T-helper 1 cell treated with Interleukin-12 subunit alpha and Interleukin-12 subunit beta and Interleukin-4 antibody, amounts not matched to agents 30 μg/mL and 1 μg/mL, for 36 hours (primary cell): Measurements from ENCODE around the gene ARMC8.
A peak's percentile ranks its signal among the peaks of the same experiment; 100 is the strongest.

Source experiments
- H3K27ac Mint-ChIP-seq: one replicate; pipeline ENCODE4 v1.8.0; 2021; ENCODE audit warnings: mild to moderate bottlenecking, mixed read lengths
- H3K27me3 Mint-ChIP-seq: one replicate; pipeline ENCODE4 v1.8.0; 2021; ENCODE audit warnings: low read depth, mixed read lengths
- H3K36me3 Mint-ChIP-seq: one replicate; pipeline ENCODE4 v1.8.0; 2021; ENCODE audit warnings: low read depth, mixed read lengths
- H3K4me1 Mint-ChIP-seq: one replicate; pipeline ENCODE4 v1.8.0; 2021; ENCODE audit warnings: low read depth, mixed read lengths
- H3K4me3 Mint-ChIP-seq: one replicate; pipeline ENCODE4 v1.8.0; 2021; ENCODE audit warnings: mild to moderate bottlenecking, moderate library complexity, mixed read lengths
- H3K9me3 Mint-ChIP-seq: one replicate; pipeline ENCODE4 v1.8.0; 2021; ENCODE audit warnings: mixed read lengths

Gene ARMC8

GRCh38 chr3:138245026-138245425 lies 57.9 kb downstream of the ARMC8 start:
- peaks cover 37% of the 10 kb centered on the region for H3K36me3 Mint-ChIP-seq
- no peaks in the 10 kb centered on the region for H3K27me3 Mint-ChIP-seq
- no peak overlapping the region for H3K27ac Mint-ChIP-seq

DNA sequence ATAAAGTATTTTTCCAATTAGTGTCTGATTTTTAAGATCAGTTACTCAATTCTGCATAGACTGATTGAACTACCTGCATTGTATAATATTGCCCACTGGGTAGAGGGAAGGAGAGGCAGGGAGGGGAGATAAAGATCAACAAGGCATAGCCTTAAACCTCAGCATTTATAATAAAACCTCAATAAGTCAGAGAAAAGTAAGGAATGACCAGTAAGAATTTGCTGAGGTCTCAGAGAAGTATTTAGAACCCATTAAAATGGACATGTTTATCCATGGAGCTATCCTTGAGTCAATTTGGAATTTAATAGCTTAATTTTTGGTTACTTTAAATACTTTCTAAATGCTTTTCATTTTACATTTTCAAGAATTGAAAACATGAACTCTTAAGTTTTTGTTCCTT lies 62.5 kb downstream of the ARMC8 start:
- Mint-ChIP-seq H3K36me3 (peaks cover 26% of the 10 kb centered on the region), H3K4me3 (no peak overlapping the region), H3K4me1 (no peaks in the 10 kb centered on the region), H3K27me3 (no peaks in the 10 kb centered on the region), H3K9me3 (no peaks in the 10 kb centered on the region), H3K27ac (no peak overlapping the region)

More at GRCh38 chr3:138245026-138245425, 57.9 kb downstream of the ARMC8 start:
- Mint-ChIP-seq H3K9me3 (no peaks in the 10 kb centered on the region), H3K4me3 (no peak overlapping the region), H3K4me1 (no peaks in the 10 kb centered on the region)

GRCh38 chr3:138253609-138254008 lies 66.5 kb downstream of the ARMC8 start:
- no peaks in the 10 kb centered on the region for H3K9me3 Mint-ChIP-seq

GRCh38 chr3:138254216-138254615 lies 67.1 kb downstream of the ARMC8 start:
- H3K27me3 Mint-ChIP-seq, result no peaks in the 10 kb centered on the region
- no peak overlapping the region for H3K4me3 Mint-ChIP-seq
- H3K36me3 Mint-ChIP-seq, result peaks cover 8% of the 10 kb centered on the region
- no peak overlapping the region for H3K27ac Mint-ChIP-seq
- H3K4me1 Mint-ChIP-seq, result peaks cover 7% of the 10 kb centered on the region
- no peaks in the 10 kb centered on the region for H3K9me3 Mint-ChIP-seq

More at GRCh38 chr3:138253609-138254008, 66.5 kb downstream of the ARMC8 start:
- no peak overlapping the region for H3K4me3 Mint-ChIP-seq
- no peak overlapping the region for H3K27ac Mint-ChIP-seq
- H3K27me3 Mint-ChIP-seq, result no peaks in the 10 kb centered on the region
- peaks cover 6% of the 10 kb centered on the region for H3K36me3 Mint-ChIP-seq
- peaks cover 7% of the 10 kb centered on the region for H3K4me1 Mint-ChIP-seq

DNA sequence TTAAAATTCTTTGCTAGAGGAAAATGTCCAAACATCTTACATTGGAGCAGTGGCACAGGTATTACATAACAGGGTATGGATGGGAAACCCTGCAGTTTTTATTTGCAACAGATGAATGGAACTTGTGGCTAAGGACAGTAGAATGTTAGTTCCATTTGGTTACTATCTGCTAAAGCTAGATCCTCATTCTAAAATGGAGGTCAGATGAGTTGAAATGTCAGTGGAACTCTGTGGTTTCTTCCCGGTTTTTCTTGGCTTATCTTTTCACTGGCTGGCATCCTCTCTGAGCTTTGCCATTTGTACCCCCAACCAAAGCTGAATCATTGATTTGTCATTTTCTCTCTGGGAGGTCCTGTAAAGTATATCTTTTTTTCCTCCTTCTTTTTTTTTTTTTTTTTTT lies 68.9 kb downstream of the ARMC8 start:
- no peaks in the 10 kb centered on the region for H3K9me3 Mint-ChIP-seq

DNA sequence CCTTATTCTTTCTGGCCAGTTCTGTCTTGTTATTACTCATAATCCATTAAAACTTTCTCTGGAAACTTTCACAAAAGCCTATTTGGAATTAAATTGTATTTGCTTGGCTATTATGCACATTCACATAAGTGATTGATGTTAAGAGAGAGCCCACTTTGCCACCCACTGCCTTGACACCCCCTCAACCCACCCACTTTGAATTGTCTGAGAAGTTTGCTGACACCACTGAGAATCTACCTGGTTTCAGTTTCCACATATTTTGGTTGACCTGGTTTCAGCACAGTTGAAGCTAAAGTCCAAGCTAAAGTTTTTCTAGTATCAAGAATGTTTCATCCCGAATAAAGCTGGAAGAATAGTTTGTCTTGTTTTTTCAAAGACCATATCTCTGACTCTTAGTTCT lies 70.9 kb downstream of the ARMC8 start:
- H3K4me1 Mint-ChIP-seq, result peaks cover 7% of the 10 kb centered on the region
- H3K27ac Mint-ChIP-seq, result no peak overlapping the region
- H3K9me3 Mint-ChIP-seq, result no peaks in the 10 kb centered on the region
- H3K27me3 Mint-ChIP-seq, result no peaks in the 10 kb centered on the region
- H3K4me3 Mint-ChIP-seq, result no peak overlapping the region
- H3K36me3 Mint-ChIP-seq, result peaks cover 14% of the 10 kb centered on the region

More for the DNA sequence above, 68.9 kb downstream of the ARMC8 start:
- no peak overlapping the region for H3K27ac Mint-ChIP-seq
- H3K4me1 Mint-ChIP-seq, result peaks cover 7% of the 10 kb centered on the region
- H3K36me3 Mint-ChIP-seq, result peaks cover 14% of the 10 kb centered on the region
- H3K4me3 Mint-ChIP-seq, result no peak overlapping the region
- H3K27me3 Mint-ChIP-seq, result no peaks in the 10 kb centered on the region

- H3K9me3 Mint-ChIP-seq, result no peaks in the 10 kb centered on the region
- peaks cover 15% of the 10 kb centered on the region for H3K36me3 Mint-ChIP-seq
- H3K4me3 Mint-ChIP-seq, result no peak overlapping the region
- H3K27ac Mint-ChIP-seq, result no peak overlapping the region
- H3K4me1 Mint-ChIP-seq, result peaks cover 7% of the 10 kb centered on the region
- H3K27me3 Mint-ChIP-seq, result no peaks in the 10 kb centered on the region
These were observed 72.0 kb downstream of the ARMC8 start for GRCh38 chr3:138259126-138259525.

- Mint-ChIP-seq H3K4me3 (no peak overlapping the region), H3K27me3 (no peaks in the 10 kb centered on the region), H3K36me3 (peaks cover 19% of the 10 kb centered on the region), H3K27ac (no peak overlapping the region), H3K9me3 (no peaks in the 10 kb centered on the region), H3K4me1 (peaks cover 7% of the 10 kb centered on the region)
These were observed 73.5 kb downstream of the ARMC8 start for GRCh38 chr3:138260611-138261010.

- Mint-ChIP-seq H3K27me3 (no peaks in the 10 kb centered on the region), H3K9me3 (no peaks in the 10 kb centered on the region), H3K36me3 (peaks cover 18% of the 10 kb centered on the region), H3K27ac (no peak overlapping the region), H3K4me3 (no peak overlapping the region), H3K4me1 (no peaks in the 10 kb centered on the region)
These were observed 76.0 kb downstream of the ARMC8 start for GRCh38 chr3:138263104-138263503.

GRCh38 chr3:138265745-138266144 lies 78.6 kb downstream of the ARMC8 start:
- Mint-ChIP-seq H3K36me3 (peaks cover 10% of the 10 kb centered on the region), H3K4me3 (no peak overlapping the region), H3K27ac (no peak overlapping the region), H3K4me1 (no peaks in the 10 kb centered on the region), H3K9me3 (no peaks in the 10 kb centered on the region), H3K27me3 (no peaks in the 10 kb centered on the region)

- no peaks in the 10 kb centered on the region for H3K27me3 Mint-ChIP-seq
- no peak overlapping the region for H3K4me3 Mint-ChIP-seq
- no peaks in the 10 kb centered on the region for H3K9me3 Mint-ChIP-seq
- no peak overlapping the region for H3K27ac Mint-ChIP-seq
- peaks cover 14% of the 10 kb centered on the region for H3K36me3 Mint-ChIP-seq
- H3K4me1 Mint-ChIP-seq, result peaks cover 6% of the 10 kb centered on the region
These were observed 80.0 kb downstream of the ARMC8 start for GRCh38 chr3:138267083-138267482.

- Mint-ChIP-seq H3K9me3 (no peaks in the 10 kb centered on the region), H3K4me1 (peaks cover 6% of the 10 kb centered on the region), H3K36me3 (peaks cover 32% of the 10 kb centered on the region), H3K4me3 (no peak overlapping the region), H3K27me3 (no peaks in the 10 kb centered on the region), H3K27ac (no peak overlapping the region)
These were observed 83.1 kb downstream of the ARMC8 start for GRCh38 chr3:138270245-138270644.

DNA sequence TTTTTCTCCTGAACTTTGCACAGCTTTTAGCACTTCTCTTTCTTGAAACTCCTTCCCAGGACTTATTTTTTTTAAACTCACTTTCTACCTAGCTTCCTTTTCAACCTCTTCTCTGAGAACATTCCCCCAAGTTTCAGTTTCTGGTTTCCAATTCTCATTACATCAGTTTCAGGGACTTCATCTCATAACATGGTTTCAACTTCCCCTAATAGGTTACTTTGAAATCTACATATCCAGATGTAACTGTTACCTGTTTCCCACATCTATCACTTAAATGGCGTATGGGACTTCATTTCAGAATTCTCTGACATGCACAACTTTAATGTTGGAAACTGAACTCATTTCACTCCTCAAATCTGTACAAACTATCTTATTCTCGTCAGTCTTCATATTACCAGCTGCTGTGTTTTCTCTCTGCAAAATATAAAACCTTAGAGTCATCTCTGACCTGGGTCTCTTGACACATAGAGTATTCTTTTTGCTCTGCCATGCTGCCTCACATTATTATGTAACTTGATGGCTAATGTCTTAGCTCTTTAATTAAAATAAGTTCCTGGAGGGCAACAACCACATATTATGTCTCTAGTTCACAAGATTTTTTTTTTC lies 84.2 kb downstream of the ARMC8 start:
- no peaks in the 10 kb centered on the region for H3K9me3 Mint-ChIP-seq
- H3K27ac Mint-ChIP-seq, result peak overlapping the region; percentile 27
- H3K4me3 Mint-ChIP-seq, result no peak overlapping the region
- peaks cover 6% of the 10 kb centered on the region for H3K4me1 Mint-ChIP-seq
- peaks cover 31% of the 10 kb centered on the region for H3K36me3 Mint-ChIP-seq
- H3K27me3 Mint-ChIP-seq, result no peaks in the 10 kb centered on the region

GRCh38 chr3:138281561-138281960 lies 94.5 kb downstream of the ARMC8 start:
- H3K27ac Mint-ChIP-seq, result no peak overlapping the region
- no peaks in the 10 kb centered on the region for H3K27me3 Mint-ChIP-seq
- peaks cover 15% of the 10 kb centered on the region for H3K4me1 Mint-ChIP-seq
- no peaks in the 10 kb centered on the region for H3K9me3 Mint-ChIP-seq
- no peak overlapping the region for H3K4me3 Mint-ChIP-seq
- peaks cover 24% of the 10 kb centered on the region for H3K36me3 Mint-ChIP-seq

DNA sequence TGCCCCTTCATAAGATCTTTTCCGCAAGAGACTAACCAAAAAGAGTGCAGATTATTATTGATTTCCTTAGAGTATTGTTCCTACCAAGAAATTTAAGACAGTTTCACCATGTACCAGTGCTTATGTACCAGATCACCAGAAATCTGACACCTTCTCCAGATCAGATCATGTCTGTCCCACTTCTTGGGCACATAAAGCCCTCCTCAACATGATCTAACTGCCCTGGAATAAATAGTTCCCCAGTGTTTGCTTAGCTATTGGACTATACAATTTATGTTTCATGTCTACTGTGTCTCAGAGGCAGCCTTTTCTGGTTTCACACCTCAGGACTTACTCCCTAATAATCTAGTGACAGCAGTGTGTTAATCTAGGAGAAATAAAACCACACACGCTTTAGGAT lies 95.7 kb downstream of the ARMC8 start:
- Mint-ChIP-seq H3K9me3 (no peaks in the 10 kb centered on the region), H3K27me3 (no peaks in the 10 kb centered on the region), H3K4me3 (no peak overlapping the region), H3K27ac (no peak overlapping the region), H3K36me3 (peaks cover 17% of the 10 kb centered on the region), H3K4me1 (peaks cover 15% of the 10 kb centered on the region)

- Mint-ChIP-seq H3K4me1 (peaks cover 16% of the 10 kb centered on the region), H3K27ac (no peak overlapping the region), H3K27me3 (no peaks in the 10 kb centered on the region), H3K9me3 (no peaks in the 10 kb centered on the region), H3K4me3 (no peak overlapping the region), H3K36me3 (peaks cover 25% of the 10 kb centered on the region)
These were observed 97.0 kb downstream of the ARMC8 start for GRCh38 chr3:138284079-138284478.
